Keratinocyte (primary cell): ENCODE data around the gene UVSSA. TPM values are rescaled to one million over a fixed set of nuclear protein-coding genes. Genes with fewer than 3 reads are reported as not detected.
A peak's percentile ranks its signal among the peaks of the same experiment; 100 is the strongest.

Experiments used
- DNase-seq: peaks from one replicate; pipeline ENCODE4 v3.0.0-alpha.2; 2011; ENCODE audit warnings: low read depth, missing footprints, low spot score
- FAIRE-seq: peaks from 2 replicates; lab custom pipeline; 2011; peaks lifted over from hg19 to GRCh38; lab: Jason Lieb, UNC
- H2AFZ ChIP-seq: 2 replicates; pipeline ENCODE4 v1.6.0; 2012; ENCODE audit warnings: low read length, control low read depth, inconsistent platforms; ENCODE audit not compliant: control insufficient read depth
- H3K27ac ChIP-seq: 2 replicates; pipeline ENCODE4 v1.5.1; 2011; ENCODE audit warnings: low read length; ENCODE audit not compliant: control insufficient read depth, insufficient read depth
- H3K27me3 ChIP-seq: 3 replicates; pipeline ENCODE4 v1.6.0; 2011; ENCODE audit warnings: low read length; ENCODE audit not compliant: control insufficient read depth, insufficient read depth; ENCODE audit errors: extremely low read depth
- H3K36me3 ChIP-seq, 2 experiments: 2 replicates in 1 of 2; 3 replicates in 1 of 2; pipeline ENCODE4 v1.5.1; 2011; ENCODE audit warnings: low read length in 2 of 2, mild to moderate bottlenecking in 1 of 2; ENCODE audit not compliant: control insufficient read depth in 2 of 2, insufficient read depth in 2 of 2; ENCODE audit errors: extremely low read depth in 1 of 2
- H3K4me1 ChIP-seq: 3 replicates; pipeline ENCODE4 v1.5.1; 2011; ENCODE audit warnings: low read length; ENCODE audit not compliant: control insufficient read depth, insufficient read depth; ENCODE audit errors: extremely low read depth
- H3K4me2 ChIP-seq: 3 replicates; pipeline ENCODE4 v1.6.0; 2011; ENCODE audit warnings: low read depth, low read length; ENCODE audit not compliant: control insufficient read depth, insufficient read depth; ENCODE audit errors: extremely low read depth
- H3K4me3 ChIP-seq, 3 experiments: fragments of 200-600 bp in 1 of 3; sonication (generic) in 1 of 3; 2 replicates in 2 of 3; 3 replicates in 1 of 3; pipeline ENCODE4 v1.5.1; 2011 to 2016; ENCODE audit warnings: low read length in 3 of 3, mild to moderate bottlenecking in 3 of 3, control low read depth in 2 of 3, inconsistent platforms in 1 of 3, low read depth in 1 of 3, mixed read lengths in 1 of 3, mixed run types in 1 of 3, moderate library complexity in 1 of 3; ENCODE audit not compliant: control insufficient read depth in 2 of 3, insufficient read depth in 2 of 3; ENCODE audit errors: extremely low read depth in 1 of 3
- H3K79me2 ChIP-seq: 2 replicates; pipeline ENCODE4 v1.6.0; 2012; ENCODE audit warnings: low read length; ENCODE audit not compliant: control insufficient read depth, insufficient read depth
- H3K9ac ChIP-seq: 3 replicates; pipeline ENCODE4 v1.6.0; 2011; ENCODE audit warnings: low read length; ENCODE audit not compliant: control insufficient read depth, insufficient read depth; ENCODE audit errors: extremely low read depth
- H3K9me1 ChIP-seq: 3 replicates; pipeline ENCODE4 v1.6.0; 2011; ENCODE audit warnings: low read length; ENCODE audit not compliant: control insufficient read depth, insufficient read depth; ENCODE audit errors: extremely low read depth
- H3K9me3 ChIP-seq: 2 replicates; pipeline ENCODE4 v1.5.1; 2012; ENCODE audit warnings: low read depth, low read length; ENCODE audit not compliant: control insufficient read depth
- H4K20me1 ChIP-seq: 3 replicates; pipeline ENCODE4 v1.6.0; 2011; ENCODE audit warnings: low read length; ENCODE audit not compliant: control insufficient read depth, insufficient read depth; ENCODE audit errors: extremely low read depth
- EZH2 ChIP-seq: IDR thresholded peaks from one replicate; pipeline ENCODE4 v1.6.1; 2012; ENCODE audit warnings: inconsistent platforms, mild to moderate bottlenecking, low read length, moderate library complexity
- dilution Hi-C: fragments of 300-500 bp; cut with MboI; formaldehyde crosslinking; loops from one replicate; pipeline ENCODE4 v1.7.0; 2020; ENCODE audit warnings: low sequenced_read_pairs; ENCODE audit not compliant: extremely low pct_ligation_motif_present
- polyA plus RNA-seq, 5 experiments: library from polyadenylated mRNA; depleted of rRNA in 3 of 5; stranded (reverse) in 3 of 5; stranded (forward) in 1 of 5; unstranded in 1 of 5; fragments of >200 nt; gene quantifications; 1 replicate in 1 of 5; 2 replicates in 3 of 5; 3 replicates in 1 of 5; pipeline versions ENCODE4 v1.2.1 to v1.2.3, GENCODE V29; 2011 to 2012; ENCODE audit warnings: missing spikeins in 2 of 5, low read depth in 1 of 5, low replicate concordance in 1 of 5
- TF ChIP-seq, protein P1 (sequence below), 3 experiments: IDR thresholded peaks in 1 of 3; conservative IDR thresholded peaks in 1 of 3; optimal IDR thresholded peaks in 1 of 3; 2 replicates in 2 of 3; 3 replicates in 1 of 3; pipeline versions ENCODE3 to v1.5.1; 2011; ENCODE audit warnings: low read length in 3 of 3, mild to moderate bottlenecking in 3 of 3, moderate library complexity in 2 of 3, control low read depth in 1 of 3, inconsistent platforms in 1 of 3; ENCODE audit not compliant: insufficient read depth in 2 of 3; ENCODE audit errors: extremely low read depth in 1 of 3

UVSSA gene
- polyA plus RNA-seq, 1 donor (not counting 4 experiments of a cell fraction or from before 2014, with no cell fraction given), result 4.7 TPM

DNA sequence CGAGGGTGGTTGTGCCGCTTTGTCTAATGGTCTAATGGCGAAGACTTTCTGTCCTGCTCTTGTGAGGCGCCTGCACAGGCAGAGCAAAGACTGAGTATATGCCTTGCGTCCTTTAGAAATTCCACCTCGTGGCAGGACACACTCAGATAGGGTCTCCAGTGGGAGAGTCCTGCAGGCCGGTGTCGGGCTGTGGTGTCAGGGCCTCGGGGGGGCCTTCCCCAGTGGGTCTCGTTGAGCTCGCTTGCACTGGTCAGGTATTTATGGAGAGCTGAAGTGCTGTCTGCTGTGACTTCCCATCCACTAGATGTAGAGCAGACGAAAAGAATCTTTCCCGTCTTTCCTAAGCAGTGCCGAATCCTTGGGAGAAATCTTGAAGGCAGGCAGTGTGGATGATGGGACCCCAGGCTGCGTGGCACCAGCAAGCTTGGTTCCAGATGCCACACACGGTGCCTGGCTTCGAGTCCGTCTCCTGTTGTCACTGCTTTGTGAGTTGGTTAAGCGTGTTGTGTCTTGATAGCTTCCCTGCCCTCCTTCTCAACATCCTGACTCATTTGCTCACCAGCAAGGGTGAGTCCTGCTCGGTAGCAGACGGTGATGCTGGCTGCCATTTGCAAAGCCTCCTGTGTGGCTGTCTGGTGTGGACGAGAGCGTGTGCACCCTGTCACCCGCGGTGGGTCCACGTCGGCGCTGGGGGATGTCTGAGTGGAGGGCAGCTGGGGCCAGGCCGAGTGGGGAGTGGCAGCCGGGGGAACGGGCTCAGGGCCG, 36.8 kb upstream of the UVSSA start:
- peaks cover 2% of the 10 kb centered on the region for H3K9me1 ChIP-seq
- H3K9me3 ChIP-seq, result no peaks in the 10 kb centered on the region
- DNase-seq (no peak), FAIRE-seq (peak; percentile 92)
- H3K27ac ChIP-seq, result peak overlapping the region; percentile 54
- peak overlapping the region in 2 of 3 experiments; percentile 34 to 37 for H3K4me3 ChIP-seq
- peak overlapping the region; percentile 52 for H3K9ac ChIP-seq
- H4K20me1 ChIP-seq, result peaks cover 2% of the 10 kb centered on the region
- H3K4me1 ChIP-seq, result peaks cover 42% of the 10 kb centered on the region
- peak overlapping the region; percentile 65 for H3K4me2 ChIP-seq
- TF ChIP-seq EZH2, result no peak
- TF ChIP-seq, protein P1, sequence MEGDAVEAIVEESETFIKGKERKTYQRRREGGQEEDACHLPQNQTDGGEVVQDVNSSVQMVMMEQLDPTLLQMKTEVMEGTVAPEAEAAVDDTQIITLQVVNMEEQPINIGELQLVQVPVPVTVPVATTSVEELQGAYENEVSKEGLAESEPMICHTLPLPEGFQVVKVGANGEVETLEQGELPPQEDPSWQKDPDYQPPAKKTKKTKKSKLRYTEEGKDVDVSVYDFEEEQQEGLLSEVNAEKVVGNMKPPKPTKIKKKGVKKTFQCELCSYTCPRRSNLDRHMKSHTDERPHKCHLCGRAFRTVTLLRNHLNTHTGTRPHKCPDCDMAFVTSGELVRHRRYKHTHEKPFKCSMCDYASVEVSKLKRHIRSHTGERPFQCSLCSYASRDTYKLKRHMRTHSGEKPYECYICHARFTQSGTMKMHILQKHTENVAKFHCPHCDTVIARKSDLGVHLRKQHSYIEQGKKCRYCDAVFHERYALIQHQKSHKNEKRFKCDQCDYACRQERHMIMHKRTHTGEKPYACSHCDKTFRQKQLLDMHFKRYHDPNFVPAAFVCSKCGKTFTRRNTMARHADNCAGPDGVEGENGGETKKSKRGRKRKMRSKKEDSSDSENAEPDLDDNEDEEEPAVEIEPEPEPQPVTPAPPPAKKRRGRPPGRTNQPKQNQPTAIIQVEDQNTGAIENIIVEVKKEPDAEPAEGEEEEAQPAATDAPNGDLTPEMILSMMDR (optimal IDR thresholded peaks at IDR 0.05 in 1 of 3, IDR thresholded peaks at IDR 0.05 in 1 of 3, conservative IDR thresholded peaks at IDR 0.05 in 1 of 3; ENCODE audit: extremely low read depth in 1 of 3, insufficient read depth in 2 of 3, low read length in 3 of 3), result no peak
- no peaks in the 10 kb centered on the region for H3K27me3 ChIP-seq
- peaks cover 27 to 32% of the 10 kb centered on the region in 2 experiments for H3K36me3 ChIP-seq
- dilution Hi-C loops, result no loop called here
- no peak overlapping the region for H2AFZ ChIP-seq
- H3K79me2 ChIP-seq, result peaks cover 95% of the 10 kb centered on the region

DNA sequence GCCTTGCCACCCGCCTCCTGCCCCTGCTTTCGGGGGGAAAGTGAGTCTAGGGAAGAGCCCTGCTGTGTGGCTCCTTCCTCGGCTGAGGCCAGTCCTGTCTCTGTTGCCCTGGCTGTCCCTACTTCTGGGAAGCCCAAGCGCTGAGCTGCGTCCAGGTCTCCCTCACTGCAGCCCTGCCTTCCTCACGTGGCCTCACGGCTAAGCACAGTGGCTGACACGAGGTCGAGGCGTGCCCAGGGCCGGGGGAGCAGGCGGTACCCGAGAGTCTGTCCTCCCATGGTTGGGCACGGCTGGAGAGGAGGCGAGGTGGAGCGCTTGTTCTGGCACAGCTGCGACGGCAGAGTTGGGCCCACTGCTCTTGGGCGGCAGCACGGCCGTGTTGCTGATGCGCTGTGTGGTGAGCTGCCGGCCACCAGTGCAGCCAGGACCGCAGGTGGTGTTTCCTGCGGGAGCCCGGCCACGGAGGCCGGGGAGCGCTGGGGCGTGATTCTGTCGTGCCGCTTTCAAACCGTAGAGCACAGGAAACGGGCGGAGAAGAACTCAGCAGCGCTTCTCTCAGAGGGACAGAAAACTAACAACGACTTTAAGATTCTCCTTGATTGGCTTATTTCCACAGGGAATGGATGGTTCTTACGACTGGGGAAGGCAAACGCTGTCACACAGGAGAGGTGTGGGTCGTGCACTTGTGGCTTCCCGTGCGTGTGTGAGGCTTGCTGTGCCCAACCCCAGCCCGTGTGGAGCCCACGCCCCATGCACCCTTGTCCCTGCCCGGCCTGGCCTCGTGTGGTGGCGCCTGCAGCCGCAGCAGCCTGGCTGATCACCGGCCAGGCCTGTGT, 36.0 kb upstream of the UVSSA start:
- Histone ChIP-seq H2AFZ (no peak overlapping the region), H3K79me2 (peaks cover 91% of the 10 kb centered on the region), H3K36me3 (peaks cover 24 to 28% of the 10 kb centered on the region in 2 experiments), H3K27ac (no peak overlapping the region), H3K4me3 (no peak overlapping the region), H3K4me1 (peaks cover 34% of the 10 kb centered on the region), H3K9ac (no peak overlapping the region), H3K9me1 (peaks cover 2% of the 10 kb centered on the region), H3K4me2 (no peak overlapping the region), H3K9me3 (no peaks in the 10 kb centered on the region), H3K27me3 (no peaks in the 10 kb centered on the region), H4K20me1 (peaks cover under 1% of the 10 kb centered on the region)
- DNase-seq (no peak), FAIRE-seq (no peak)
- dilution Hi-C loops, result no loop called here
- TF ChIP-seq, protein P1 (optimal IDR thresholded peaks at IDR 0.05 in 1 of 3, IDR thresholded peaks at IDR 0.05 in 1 of 3, conservative IDR thresholded peaks at IDR 0.05 in 1 of 3; ENCODE audit: extremely low read depth in 1 of 3, insufficient read depth in 2 of 3, low read length in 3 of 3), result no peak
- TF ChIP-seq EZH2, result no peak
